ENCODE results near the gene HPGDS.

DNA sequence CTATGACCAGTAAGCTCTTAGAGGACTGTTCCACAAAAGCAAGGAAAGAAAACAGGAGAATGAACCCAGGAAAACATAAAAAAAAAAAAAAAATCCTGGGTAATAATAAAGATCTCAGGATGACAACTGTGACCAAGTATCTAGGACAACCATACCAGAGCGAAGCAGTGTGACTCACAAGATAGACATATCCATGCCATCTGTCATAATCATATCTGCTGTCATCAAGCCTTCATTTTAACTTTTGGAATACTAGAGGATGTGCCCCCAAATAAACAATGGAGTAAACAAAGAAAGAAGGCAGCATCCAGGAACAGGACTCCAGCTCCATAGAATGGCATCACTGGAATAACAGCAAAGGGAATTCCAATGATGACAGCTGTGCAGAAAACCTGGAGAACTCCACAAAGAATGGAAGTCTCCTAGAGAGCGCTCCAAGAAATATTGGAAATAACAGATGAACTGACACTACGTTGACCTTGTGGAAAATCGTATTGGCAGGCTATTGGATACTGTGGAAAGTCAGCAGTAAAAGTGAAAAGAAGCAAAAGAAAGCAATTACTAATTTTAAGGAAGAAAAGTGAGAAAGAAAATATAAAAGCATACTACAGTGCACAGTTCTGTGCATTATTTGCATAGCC lies 35.3 kb downstream of the HPGDS start:
- TF ChIP-seq, protein P1, sequence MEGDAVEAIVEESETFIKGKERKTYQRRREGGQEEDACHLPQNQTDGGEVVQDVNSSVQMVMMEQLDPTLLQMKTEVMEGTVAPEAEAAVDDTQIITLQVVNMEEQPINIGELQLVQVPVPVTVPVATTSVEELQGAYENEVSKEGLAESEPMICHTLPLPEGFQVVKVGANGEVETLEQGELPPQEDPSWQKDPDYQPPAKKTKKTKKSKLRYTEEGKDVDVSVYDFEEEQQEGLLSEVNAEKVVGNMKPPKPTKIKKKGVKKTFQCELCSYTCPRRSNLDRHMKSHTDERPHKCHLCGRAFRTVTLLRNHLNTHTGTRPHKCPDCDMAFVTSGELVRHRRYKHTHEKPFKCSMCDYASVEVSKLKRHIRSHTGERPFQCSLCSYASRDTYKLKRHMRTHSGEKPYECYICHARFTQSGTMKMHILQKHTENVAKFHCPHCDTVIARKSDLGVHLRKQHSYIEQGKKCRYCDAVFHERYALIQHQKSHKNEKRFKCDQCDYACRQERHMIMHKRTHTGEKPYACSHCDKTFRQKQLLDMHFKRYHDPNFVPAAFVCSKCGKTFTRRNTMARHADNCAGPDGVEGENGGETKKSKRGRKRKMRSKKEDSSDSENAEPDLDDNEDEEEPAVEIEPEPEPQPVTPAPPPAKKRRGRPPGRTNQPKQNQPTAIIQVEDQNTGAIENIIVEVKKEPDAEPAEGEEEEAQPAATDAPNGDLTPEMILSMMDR (conservative IDR thresholded peaks at IDR 0.05 in 1 of 2, IDR thresholded peaks at IDR 0.05 in 1 of 2; ENCODE audit: extremely low read depth in 1 of 2, insufficient read depth in 1 of 2, low read depth in 1 of 2, low read length in 2 of 2): no peak
- TF ChIP-seq EZH2 (IDR thresholded peaks at IDR 0.05; ENCODE audit: borderline replicate concordance, low read length): no peak

All from mammary epithelial cell (primary cell).